Prostate gland (tissue), 2 donors: ENCODE data around the gene KLHL26.

Experiments
- CTCF ChIP-seq, 4 experiments: fragments of 200-600 bp in 2 of 4; fragments of 450-650 bp in 2 of 4; sonication (generic) in 2 of 4; IDR thresholded peaks; 1 replicate in 3 of 4; 2 replicates in 1 of 4; pipeline ENCODE4 v1.5.1; 2016 to 2019; ENCODE audit warnings: antibody characterized with exemption in 4 of 4, mild to moderate bottlenecking in 2 of 4, moderate library complexity in 2 of 4
- POLR2AphosphoS5 ChIP-seq: sonication (generic); formaldehyde crosslinking; IDR thresholded peaks from one replicate; pipeline ENCODE4 v1.6.1; 2017; ENCODE audit warnings: antibody characterized with exemption

DNA sequence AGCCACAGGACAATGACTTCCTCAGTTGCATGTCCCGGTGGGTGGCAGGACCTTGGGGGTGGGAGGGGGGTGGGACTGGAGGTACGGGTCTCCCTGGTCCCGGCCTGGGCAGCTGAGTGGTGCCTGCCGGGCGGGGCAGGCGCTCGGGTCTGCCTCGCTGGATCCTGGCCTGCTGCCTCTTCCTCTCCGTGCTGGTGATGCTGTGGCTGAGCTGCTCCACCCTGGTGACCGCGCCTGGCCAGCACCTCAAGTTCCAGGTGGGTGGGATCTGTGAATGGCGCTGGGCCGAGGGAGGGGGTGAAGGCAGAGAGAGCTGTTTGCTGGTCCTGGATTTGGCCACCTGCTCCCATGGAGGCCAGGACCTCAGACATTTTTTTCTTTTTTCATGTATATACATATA lies 18.6 kb upstream of the KLHL26 start:
- TF ChIP-seq POLR2AphosphoS5 (no peak), CTCF (IDR thresholded peaks at IDR 0.05) (no peak)
